Peyer's patch (tissue), 4 donors: ENCODE results near the gene ACSL1.
"Not testable (repeated sequence)": the region's sequence is repeated elsewhere in the genome, so short reads cannot be mapped to it uniquely, and the experiment has no call there.

Experiments
- POLR2A ChIP-seq, 2 donors: fragments of 450-650 bp; IDR thresholded peaks; one replicate each; pipeline ENCODE4 v1.5.1; 2017; ENCODE audit warnings: antibody characterized with exemption in 2 of 2, mild to moderate bottlenecking in 2 of 2, moderate library complexity in 2 of 2
- TF ChIP-seq, protein P1 (sequence below), 6 experiments: fragments of 450-650 bp in 4 of 6; fragments of 200-600 bp in 2 of 6; sonication (generic) in 1 of 6; IDR thresholded peaks; one replicate each; pipeline ENCODE4 v1.5.1; 2017 to 2019; ENCODE audit warnings: antibody characterized with exemption in 6 of 6, mild to moderate bottlenecking in 3 of 6, moderate library complexity in 1 of 6

DNA sequence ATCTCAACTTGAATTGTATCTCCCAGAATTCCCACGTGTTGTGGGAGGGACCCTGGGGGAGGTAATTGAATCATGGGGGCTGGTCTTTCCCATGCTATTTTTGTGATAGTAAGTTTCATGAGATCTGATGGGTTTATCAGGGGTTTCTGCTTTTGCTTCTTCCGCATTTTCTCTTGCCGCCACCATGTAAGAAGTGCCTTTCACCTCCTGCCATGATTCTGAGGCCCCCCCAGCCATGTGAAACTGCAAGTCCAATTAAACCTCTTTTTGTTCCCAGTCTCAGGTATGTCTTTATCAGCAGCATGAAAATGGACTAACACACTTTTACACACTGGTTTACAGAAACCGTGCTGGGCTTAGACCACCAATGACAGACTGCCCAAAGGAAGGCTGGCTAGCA lies 46.6 kb downstream of the ACSL1 start:
- TF ChIP-seq, protein P1, sequence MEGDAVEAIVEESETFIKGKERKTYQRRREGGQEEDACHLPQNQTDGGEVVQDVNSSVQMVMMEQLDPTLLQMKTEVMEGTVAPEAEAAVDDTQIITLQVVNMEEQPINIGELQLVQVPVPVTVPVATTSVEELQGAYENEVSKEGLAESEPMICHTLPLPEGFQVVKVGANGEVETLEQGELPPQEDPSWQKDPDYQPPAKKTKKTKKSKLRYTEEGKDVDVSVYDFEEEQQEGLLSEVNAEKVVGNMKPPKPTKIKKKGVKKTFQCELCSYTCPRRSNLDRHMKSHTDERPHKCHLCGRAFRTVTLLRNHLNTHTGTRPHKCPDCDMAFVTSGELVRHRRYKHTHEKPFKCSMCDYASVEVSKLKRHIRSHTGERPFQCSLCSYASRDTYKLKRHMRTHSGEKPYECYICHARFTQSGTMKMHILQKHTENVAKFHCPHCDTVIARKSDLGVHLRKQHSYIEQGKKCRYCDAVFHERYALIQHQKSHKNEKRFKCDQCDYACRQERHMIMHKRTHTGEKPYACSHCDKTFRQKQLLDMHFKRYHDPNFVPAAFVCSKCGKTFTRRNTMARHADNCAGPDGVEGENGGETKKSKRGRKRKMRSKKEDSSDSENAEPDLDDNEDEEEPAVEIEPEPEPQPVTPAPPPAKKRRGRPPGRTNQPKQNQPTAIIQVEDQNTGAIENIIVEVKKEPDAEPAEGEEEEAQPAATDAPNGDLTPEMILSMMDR (IDR thresholded peaks at IDR 0.05): not testable (repeated sequence)
- not testable (repeated sequence) for TF ChIP-seq POLR2A (IDR thresholded peaks at IDR 0.05)
